ENCODE data around the gene THBS2. TPM values are rescaled to one million over a fixed set of nuclear protein-coding genes. Genes with fewer than 3 reads are reported as not detected.

THBS2 gene
- total and polyA plus RNA-seq, 9 donors, result 26.5 to 151 (median 65.3) TPM

DNA sequence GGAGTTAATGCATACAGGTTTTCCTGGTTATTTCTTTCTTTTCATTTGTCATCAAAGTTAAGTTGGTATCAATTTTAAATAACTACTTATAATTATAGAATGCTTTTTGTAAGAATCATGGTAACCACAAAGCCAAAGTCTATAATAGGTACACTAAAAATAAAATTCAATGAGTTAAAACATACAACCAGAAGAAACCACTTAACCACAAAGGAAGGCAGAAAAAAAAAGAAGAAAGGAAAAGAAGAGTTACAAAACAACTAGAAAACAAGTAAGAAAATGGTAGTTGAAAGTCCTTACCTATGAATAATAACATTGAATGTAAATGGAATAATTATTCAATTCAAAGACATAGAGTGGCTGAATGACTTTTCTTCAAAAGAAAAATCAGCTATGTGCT is 45.6 kb downstream of the THBS2 start:
- DNase-seq, result no peak
- Histone ChIP-seq H3K27me3 (no peaks in the 10 kb centered on the region), H3K4me1 (ENCODE audit: insufficient read depth) (peaks cover 8% of the 10 kb centered on the region), H3K4me3 (no peak overlapping the region), H3K27ac (no peak overlapping the region), H3K36me3 (no peaks in the 10 kb centered on the region), H3K9me3 (no peaks in the 10 kb centered on the region)
- TF ChIP-seq POLR2A (IDR thresholded peaks at IDR 0.05) (no peak), EP300 (IDR thresholded peaks at IDR 0.05) (no peak)
- TF ChIP-seq, protein P1, sequence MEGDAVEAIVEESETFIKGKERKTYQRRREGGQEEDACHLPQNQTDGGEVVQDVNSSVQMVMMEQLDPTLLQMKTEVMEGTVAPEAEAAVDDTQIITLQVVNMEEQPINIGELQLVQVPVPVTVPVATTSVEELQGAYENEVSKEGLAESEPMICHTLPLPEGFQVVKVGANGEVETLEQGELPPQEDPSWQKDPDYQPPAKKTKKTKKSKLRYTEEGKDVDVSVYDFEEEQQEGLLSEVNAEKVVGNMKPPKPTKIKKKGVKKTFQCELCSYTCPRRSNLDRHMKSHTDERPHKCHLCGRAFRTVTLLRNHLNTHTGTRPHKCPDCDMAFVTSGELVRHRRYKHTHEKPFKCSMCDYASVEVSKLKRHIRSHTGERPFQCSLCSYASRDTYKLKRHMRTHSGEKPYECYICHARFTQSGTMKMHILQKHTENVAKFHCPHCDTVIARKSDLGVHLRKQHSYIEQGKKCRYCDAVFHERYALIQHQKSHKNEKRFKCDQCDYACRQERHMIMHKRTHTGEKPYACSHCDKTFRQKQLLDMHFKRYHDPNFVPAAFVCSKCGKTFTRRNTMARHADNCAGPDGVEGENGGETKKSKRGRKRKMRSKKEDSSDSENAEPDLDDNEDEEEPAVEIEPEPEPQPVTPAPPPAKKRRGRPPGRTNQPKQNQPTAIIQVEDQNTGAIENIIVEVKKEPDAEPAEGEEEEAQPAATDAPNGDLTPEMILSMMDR (IDR thresholded peaks at IDR 0.05), result no peak
- intact Hi-C loops (cut with DNase I), result loop anchor here in 1 of 4 donors (10.0 kb wide), 1 partner anchor 237 kb away; no protein-coding TSS in a partner anchor

DNA sequence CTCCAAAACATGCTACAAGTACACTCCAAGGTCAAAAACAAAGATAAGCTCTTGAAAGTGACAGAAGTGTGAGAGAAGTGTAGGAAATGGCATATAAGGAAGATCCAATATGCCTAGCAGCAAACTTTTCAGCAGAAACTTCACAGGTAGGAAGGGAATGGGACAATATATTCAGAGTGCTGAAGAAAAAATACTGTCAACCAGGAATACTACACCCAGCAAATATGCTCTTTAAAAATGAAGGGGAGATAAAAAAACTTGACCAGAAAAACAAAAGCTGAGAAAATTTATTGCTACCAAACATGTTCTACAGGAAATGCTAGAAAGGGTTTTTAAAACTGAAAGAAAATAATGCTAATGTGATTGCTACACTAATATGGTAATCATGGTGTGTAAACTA is 46.2 kb downstream of the THBS2 start:
- H3K4me3 ChIP-seq, result no peak overlapping the region
- DNase-seq, result no peak
- intact Hi-C loops (cut with DNase I), result loop anchor here in 1 of 4 donors (10.0 kb wide), 1 partner anchor 237 kb away; no protein-coding TSS in a partner anchor
- no peaks in the 10 kb centered on the region for H3K27me3 ChIP-seq
- H3K27ac ChIP-seq, result no peak overlapping the region
- H3K4me1 ChIP-seq (ENCODE audit: insufficient read depth), result peaks cover 8% of the 10 kb centered on the region
- H3K9me3 ChIP-seq, result no peaks in the 10 kb centered on the region
- TF ChIP-seq POLR2A (IDR thresholded peaks at IDR 0.05), result no peak
- TF ChIP-seq EP300 (IDR thresholded peaks at IDR 0.05), result no peak
- TF ChIP-seq, protein P1 (IDR thresholded peaks at IDR 0.05), result no peak
- no peaks in the 10 kb centered on the region for H3K36me3 ChIP-seq

DNA sequence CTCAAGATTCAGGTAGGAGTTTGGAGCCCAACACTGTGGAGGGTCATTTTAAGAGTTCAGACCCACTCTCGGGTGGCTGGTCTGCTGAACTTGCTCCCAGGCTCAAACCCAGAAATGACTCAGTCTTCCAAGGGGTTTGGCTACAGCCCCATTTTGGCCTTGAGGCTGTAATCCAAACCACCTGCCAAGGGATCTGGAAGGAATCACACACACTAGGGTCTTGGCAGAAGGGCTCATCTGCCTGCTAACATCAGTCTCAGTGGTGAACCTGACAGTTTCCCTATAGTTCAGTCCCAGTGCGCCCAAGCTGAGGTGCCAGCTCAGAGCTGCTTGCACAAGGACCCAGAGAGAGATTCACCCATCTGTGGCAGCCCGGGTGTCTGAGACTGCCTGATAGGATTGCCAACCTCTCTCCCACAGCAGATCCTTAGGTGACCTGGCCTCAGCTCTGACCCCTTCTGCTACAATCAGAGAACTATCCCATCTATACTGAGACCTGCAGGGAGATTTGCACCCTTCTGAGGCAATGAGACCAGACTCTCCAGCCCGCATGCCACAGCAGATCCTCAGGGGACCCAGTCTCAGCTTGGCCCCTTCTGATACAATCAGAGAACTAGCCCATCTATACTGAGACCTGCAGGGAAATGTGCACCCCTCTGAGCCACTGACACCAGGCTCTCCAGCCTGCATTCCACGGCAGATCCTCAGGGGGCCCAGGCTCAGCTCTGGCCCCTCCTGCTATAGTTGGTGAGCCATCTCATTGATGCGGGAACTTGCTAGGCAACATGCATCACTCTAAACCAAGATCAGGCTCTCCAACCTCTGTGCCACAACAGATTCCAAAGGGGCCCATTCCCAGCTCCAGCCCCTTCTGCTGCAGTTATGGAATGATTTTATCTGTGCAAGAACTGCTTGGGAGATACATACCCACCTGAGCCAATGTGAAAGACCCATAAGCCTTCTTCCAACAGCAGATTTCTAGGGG is 48.2 kb downstream of the THBS2 start:
- TF ChIP-seq EP300 (IDR thresholded peaks at IDR 0.05) (no peak), POLR2A (IDR thresholded peaks at IDR 0.05) (no peak)
- TF ChIP-seq, protein P1 (IDR thresholded peaks at IDR 0.05), result no peak
- no peak overlapping the region for H3K27ac ChIP-seq

DNA sequence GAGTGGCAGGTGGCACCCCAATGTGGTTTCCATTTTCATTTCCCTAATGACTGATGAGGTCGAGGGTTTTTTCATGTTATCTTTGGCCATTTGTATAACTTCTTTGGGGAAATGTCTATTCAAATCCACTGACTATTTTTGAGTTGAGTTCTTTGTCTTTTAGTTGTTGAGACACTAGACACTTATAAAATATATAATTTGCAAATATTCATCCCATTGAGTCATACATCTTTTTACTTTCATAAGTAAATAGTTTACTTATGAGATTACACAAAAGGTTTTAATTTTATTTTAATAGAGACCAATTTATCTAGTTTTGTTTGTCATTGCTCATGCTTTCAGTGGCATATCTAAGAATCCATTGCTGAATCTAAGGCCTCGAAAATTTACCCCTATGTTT is 49.5 kb downstream of the THBS2 start:
- H3K27me3 ChIP-seq, result no peaks in the 10 kb centered on the region
- TF ChIP-seq EP300 (IDR thresholded peaks at IDR 0.05) (no peak), POLR2A (IDR thresholded peaks at IDR 0.05) (no peak)
- TF ChIP-seq, protein P1 (IDR thresholded peaks at IDR 0.05), result no peak
- no peak for DNase-seq
- no peaks in the 10 kb centered on the region for H3K9me3 ChIP-seq
- H3K4me3 ChIP-seq, result no peak overlapping the region
- H3K4me1 ChIP-seq (ENCODE audit: insufficient read depth), result peaks cover 8% of the 10 kb centered on the region
- intact Hi-C loops (cut with DNase I), result loop anchor here in 1 of 4 donors (10.0 kb wide), 1 partner anchor 241 kb away; no protein-coding TSS in a partner anchor
- H3K27ac ChIP-seq, result no peak overlapping the region
- 83 to 85% (median 84%) methylated on average over 2 of the region's 2 CpGs for WGBS, 3 donors
- H3K36me3 ChIP-seq, result no peaks in the 10 kb centered on the region

More for the DNA sequence above, 48.2 kb downstream of the THBS2 start:
- no peak overlapping the region for H3K4me3 ChIP-seq
- no peaks in the 10 kb centered on the region for H3K9me3 ChIP-seq
- H3K36me3 ChIP-seq, result no peaks in the 10 kb centered on the region
- DNase-seq, result peak in 4 of 5 donors; percentile 60 to 72 (median 62)
- H3K4me1 ChIP-seq (ENCODE audit: insufficient read depth), result peaks cover 8% of the 10 kb centered on the region
- intact Hi-C loops (cut with DNase I), result loop anchor here in 1 of 4 donors (10.0 kb wide), 1 partner anchor 239 kb away; no protein-coding TSS in a partner anchor
- WGBS, 3 donors, result 68 to 69% (median 68%) methylated on average over 6 of the region's 6 CpGs
- H3K27me3 ChIP-seq, result no peaks in the 10 kb centered on the region

Data from ovary (tissue), 9 donors.